ENCODE data around the gene CACNA1S.

The CACNA1S gene

DNA sequence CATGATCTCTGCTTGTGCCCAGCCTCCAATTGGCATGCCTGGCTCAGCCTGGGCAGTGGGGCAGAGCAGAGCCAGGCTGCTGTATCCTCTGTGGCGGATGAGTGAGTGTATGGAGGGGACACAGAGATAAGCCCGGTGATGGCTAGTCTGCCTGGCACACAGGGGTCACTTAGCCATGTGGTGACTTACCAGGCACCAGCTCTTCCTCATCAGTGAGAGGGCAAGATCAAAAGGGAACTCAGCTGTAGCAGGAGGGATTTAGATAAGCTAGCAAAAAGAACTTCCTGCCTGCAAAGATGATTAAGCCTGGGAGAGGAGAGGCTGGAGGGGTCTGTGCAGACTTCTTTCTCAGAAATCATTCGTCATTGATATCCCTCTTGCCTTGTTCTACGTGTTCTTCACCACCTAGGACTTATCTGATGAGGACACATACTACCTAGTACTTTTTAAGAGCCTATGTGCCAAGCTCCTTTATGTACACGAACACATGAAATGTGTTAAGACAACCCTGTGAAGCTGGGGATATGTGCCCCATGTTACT is 96.6 kb downstream of the CACNA1S start:
- H3K27ac Mint-ChIP-seq = peak overlapping the region; percentile 68
- H3K36me3 Mint-ChIP-seq = peaks cover 2% of the 10 kb centered on the region
- no peaks in the 10 kb centered on the region for H3K27me3 Mint-ChIP-seq
- H3K9me3 Mint-ChIP-seq = no peaks in the 10 kb centered on the region
- H3K4me3 Mint-ChIP-seq = peak overlapping the region; percentile 59
- peaks cover 93% of the 10 kb centered on the region for H3K4me1 Mint-ChIP-seq

DNA sequence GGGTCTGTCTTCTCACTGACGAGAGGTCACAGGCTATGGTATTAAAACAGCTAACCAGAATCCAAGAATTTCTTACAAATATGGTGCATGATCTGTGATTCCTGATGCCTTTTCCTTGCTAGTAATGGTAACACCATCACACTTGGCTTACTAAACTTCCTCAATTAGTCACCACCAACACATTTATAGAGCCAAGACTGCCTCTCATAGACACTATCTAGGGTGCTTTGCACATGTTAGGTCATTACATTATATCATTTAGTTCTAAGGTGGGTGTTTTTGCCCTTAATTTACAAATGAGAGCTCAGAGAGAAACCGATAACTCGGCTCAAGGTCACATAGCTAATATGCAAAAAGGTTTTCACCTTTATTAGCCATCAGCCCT is 97.4 kb downstream of the CACNA1S start:
- Mint-ChIP-seq H3K9me3 (no peaks in the 10 kb centered on the region), H3K4me3 (no peak overlapping the region), H3K27me3 (no peaks in the 10 kb centered on the region), H3K36me3 (peaks cover 2% of the 10 kb centered on the region), H3K4me1 (peaks cover 90% of the 10 kb centered on the region), H3K27ac (peak overlapping the region; percentile 79)

DNA sequence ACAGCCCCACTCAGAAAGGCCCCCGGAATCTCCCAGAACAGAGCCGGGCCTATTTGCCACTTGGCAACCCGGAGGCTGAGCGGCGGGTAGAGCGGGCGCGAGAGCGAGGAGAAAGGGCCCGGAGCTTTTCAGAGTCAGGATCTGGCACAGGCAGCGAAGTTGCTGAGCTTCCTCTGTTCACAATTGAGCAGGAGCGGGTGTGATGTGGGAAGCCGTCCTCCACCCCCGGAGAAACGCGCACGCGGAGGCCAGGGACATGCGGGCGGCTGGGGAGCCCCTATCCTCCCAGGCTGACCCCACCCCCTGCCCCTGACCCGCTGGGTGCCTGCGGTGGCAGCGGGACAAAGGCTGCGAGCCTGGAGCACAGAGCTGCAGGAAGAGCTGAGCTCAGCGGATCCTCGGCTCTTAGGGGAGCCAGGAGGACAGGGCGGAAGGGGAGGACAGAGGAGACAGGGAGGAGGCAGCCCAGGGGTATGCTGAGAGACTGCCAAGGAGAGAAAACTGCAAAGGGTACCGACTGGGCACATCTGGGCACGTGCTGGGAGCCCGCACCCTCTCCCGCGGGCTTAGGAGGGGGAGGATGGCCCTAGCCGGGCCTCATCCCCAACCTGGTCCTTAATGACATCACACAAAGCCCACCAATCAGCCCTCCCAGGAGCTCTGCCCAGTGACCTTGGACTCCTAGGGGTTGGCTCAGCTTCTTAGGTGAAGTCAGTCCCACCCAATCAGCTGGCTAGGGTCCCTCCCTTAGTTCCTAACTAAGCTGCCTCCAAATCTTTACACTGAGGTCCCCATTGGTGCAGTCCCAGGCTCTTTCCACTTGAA is 98.0 kb downstream of the CACNA1S start:
- Mint-ChIP-seq H3K36me3 (peaks cover under 1% of the 10 kb centered on the region), H3K27ac (peak overlapping the region; percentile 79), H3K27me3 (no peaks in the 10 kb centered on the region), H3K4me3 (no peak overlapping the region), H3K9me3 (no peaks in the 10 kb centered on the region), H3K4me1 (peaks cover 90% of the 10 kb centered on the region)

DNA sequence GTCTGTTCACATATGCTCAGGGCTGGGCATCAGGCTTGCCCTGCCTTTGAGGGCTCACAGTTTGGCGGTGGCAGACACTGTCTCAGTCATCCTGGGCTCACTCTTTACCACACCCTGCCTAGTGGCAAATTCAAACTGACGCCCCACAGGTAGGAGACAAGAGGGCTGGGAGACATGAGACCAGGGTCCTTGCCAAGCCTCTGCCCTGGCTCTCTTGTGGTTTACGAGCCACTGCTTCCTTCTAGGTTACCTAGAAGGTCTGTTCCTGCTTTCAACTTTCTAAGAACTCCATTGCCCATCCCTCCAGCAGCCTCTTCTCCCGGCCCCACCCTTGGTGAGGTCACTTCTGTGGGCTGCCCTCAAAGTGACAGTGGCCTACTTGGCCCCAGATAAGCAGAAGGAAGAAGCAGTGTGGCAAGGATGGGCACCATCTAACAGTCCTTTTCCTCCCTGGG is 99.2 kb downstream of the CACNA1S start:
- no peak overlapping the region for H3K4me3 Mint-ChIP-seq
- H3K27me3 Mint-ChIP-seq = no peaks in the 10 kb centered on the region
- H3K27ac Mint-ChIP-seq = no peak overlapping the region
- H3K9me3 Mint-ChIP-seq = no peaks in the 10 kb centered on the region
- peaks cover 87% of the 10 kb centered on the region for H3K4me1 Mint-ChIP-seq
- H3K36me3 Mint-ChIP-seq = no peaks in the 10 kb centered on the region

DNA sequence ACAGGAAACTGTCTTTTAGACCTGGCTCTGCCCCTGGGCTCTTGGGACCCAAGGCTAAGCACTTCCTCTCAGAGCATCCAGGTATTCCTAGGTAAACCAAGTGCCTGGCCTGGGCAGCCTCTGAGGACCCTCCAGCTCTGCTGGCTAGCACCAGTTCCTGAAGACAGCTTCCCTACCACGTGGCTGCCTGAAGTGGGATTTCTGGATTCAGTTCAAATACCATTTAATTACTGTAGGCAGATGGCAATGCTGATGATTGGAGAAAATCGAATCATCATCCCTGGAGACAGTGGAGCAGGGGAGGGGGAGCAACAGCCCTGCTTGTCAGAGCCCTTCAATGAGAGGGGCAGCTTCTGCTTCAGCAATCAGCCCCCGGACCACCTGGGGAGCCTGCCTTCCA is 100.6 kb downstream of the CACNA1S start:
- Mint-ChIP-seq H3K36me3 (no peaks in the 10 kb centered on the region), H3K4me3 (no peak overlapping the region), H3K4me1 (peaks cover 73% of the 10 kb centered on the region), H3K27me3 (no peaks in the 10 kb centered on the region), H3K27ac (peak overlapping the region; percentile 33), H3K9me3 (no peaks in the 10 kb centered on the region)

DNA sequence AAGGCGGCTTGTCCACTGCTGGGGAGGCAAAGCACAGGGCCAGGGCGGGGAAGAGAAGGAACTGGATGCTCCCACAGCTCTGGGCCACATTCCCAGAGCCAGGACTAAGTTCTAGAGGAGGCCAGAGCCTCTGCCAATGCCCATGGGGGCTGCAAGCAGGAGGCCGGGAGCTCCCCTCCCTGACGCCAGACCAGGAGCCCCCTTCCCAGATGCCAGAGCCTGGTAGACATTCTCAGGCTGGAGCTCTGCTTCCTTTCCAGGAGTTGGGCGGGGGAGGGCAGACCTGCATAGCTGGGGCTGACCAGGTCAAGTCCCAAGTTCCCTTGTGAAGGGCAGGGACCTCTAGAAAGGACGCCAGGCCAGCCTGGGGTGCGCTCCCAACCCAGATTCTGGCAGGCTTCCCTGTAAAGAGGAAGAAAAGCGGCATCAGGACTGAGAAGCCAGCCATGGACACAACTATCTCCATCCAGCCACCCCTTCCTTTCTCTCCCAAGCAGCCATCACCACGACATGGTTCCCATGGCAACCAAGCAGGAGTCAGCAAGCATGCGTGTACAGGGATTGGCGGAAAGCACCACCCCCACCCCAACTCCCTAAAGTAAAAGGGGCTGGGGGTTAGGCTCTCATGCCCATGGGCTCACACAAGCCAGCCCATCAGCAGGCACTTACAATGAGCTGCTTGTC is 102.1 kb downstream of the CACNA1S start:
- Mint-ChIP-seq H3K36me3 (no peaks in the 10 kb centered on the region), H3K9me3 (no peaks in the 10 kb centered on the region), H3K4me1 (peaks cover 59% of the 10 kb centered on the region), H3K4me3 (no peak overlapping the region), H3K27ac (peak overlapping the region; percentile 44), H3K27me3 (no peaks in the 10 kb centered on the region)

DNA sequence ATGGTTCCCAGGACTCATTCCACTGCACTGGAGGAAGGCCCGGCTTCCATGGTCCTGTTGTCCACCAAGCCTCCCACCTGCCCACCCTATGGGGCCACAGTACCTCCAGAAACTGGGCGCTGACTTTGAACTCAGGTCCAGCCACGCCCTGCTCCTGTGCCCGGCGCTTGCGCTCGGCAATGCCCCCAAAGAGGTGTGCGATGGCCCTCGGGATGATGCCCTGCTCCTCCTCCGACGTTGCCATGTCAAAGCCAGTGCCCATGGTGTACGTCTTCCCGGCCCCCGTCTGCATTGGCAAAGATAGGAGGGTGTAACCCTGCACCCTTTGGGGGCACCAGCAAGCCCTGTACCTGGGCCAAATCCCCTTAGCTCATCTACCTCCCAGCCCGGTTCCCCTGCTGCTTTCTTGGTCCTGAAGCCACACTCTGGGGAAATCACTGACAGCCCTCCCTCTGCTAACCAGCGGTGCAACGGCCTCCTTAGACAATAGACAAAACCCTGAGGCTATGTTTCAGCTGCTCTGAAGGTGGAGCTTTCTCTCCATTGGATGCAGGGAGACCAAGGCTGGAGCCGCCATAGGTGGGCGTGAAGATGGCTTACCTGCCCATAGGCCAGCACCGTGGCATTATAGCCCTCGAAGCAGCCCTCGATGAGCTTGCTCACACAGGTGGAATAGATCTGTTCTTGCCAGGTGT is 103.4 kb downstream of the CACNA1S start:
- H3K27me3 Mint-ChIP-seq = no peaks in the 10 kb centered on the region
- no peak overlapping the region for H3K4me3 Mint-ChIP-seq
- no peaks in the 10 kb centered on the region for H3K9me3 Mint-ChIP-seq
- peak overlapping the region; percentile 19 for H3K27ac Mint-ChIP-seq
- no peaks in the 10 kb centered on the region for H3K36me3 Mint-ChIP-seq
- H3K4me1 Mint-ChIP-seq = peaks cover 49% of the 10 kb centered on the region

DNA sequence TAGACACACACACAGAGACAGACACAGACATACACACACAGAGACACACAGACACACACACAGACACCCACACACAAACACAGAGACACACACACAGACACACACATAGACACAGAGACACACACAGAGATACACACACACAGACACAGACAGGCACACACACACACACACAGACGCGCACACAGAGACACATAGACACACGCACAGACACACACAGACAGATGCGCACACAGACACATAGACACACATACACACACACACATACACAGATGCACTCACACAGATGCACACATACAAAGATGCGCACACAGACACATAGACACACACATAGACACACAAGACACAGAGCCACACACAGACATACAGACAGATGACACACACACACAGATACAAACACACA is 104.7 kb downstream of the CACNA1S start:
- Mint-ChIP-seq H3K36me3 (peaks cover 3% of the 10 kb centered on the region), H3K27me3 (no peaks in the 10 kb centered on the region), H3K9me3 (no peaks in the 10 kb centered on the region), H3K4me1 (peaks cover 37% of the 10 kb centered on the region), H3K4me3 (no peak overlapping the region), H3K27ac (no peak overlapping the region)

DNA sequence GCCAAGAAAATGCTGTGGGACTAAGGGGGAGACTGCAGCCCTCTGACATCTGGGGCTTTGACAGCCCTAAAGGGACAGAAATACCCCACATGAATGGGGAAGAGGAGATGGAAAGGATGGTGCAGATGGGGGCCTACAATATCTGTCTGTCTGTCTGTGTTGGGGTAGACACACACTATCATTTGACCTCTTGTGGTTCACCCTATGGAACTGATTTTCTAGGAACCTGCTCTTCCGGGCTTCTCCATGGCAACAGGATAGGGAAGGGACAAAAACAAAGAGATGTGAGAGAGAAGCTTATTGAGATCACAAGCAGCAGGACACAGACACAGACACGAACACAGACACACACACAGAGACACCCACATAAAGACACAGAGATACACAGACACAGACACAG is 105.8 kb downstream of the CACNA1S start:
- H3K27ac Mint-ChIP-seq = no peak overlapping the region
- peaks cover 9% of the 10 kb centered on the region for H3K36me3 Mint-ChIP-seq

DNA sequence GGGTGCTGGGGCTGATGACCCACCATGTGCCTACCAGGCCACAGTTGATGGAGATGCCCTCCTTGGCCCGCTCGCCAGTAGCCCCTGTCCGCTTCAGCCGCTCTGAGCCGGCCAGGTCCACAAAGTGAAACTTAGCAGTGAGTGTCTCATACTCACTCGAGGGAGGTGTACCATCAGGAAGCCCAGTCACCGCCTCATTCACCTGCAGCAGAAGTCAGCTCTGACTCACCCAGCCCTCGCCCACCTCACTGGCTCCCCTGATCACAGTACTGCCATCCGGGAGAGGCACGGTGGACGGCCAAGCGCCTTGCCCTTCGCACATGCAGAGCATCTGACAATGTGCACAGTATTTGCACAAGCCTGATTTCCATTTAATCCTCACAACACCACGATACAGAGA is 107.5 kb downstream of the CACNA1S start:
- Mint-ChIP-seq H3K36me3 (peaks cover 9% of the 10 kb centered on the region), H3K27me3 (no peaks in the 10 kb centered on the region), H3K27ac (no peak overlapping the region), H3K4me3 (no peak overlapping the region), H3K4me1 (peaks cover 18% of the 10 kb centered on the region), H3K9me3 (no peaks in the 10 kb centered on the region)

More for the DNA sequence above, 105.8 kb downstream of the CACNA1S start:
- Mint-ChIP-seq H3K4me1 (peaks cover 29% of the 10 kb centered on the region), H3K9me3 (no peaks in the 10 kb centered on the region), H3K4me3 (no peak overlapping the region), H3K27me3 (no peaks in the 10 kb centered on the region)

DNA sequence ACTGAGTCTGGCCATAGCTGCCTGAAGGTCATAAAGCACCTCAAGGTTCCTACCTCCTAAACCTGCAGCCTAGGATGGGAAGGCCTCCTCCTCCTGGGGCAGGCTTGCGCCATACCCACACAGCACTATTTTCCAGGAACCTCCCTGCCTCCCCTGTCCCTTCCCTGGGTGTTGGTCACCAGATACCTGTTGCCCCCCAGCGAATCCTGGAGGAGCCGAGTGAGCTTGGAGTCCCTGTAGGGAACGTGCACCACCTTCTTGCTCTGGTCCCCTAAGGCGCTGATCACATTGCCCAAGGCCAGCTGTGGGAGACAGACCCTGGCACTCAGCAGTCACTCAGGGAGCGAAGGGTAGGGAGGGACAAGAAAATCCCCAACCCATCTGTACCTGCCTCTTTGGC is 108.1 kb downstream of the CACNA1S start:
- peaks cover 10% of the 10 kb centered on the region for H3K36me3 Mint-ChIP-seq
- no peak overlapping the region for H3K27ac Mint-ChIP-seq
- peaks cover 12% of the 10 kb centered on the region for H3K4me1 Mint-ChIP-seq

DNA sequence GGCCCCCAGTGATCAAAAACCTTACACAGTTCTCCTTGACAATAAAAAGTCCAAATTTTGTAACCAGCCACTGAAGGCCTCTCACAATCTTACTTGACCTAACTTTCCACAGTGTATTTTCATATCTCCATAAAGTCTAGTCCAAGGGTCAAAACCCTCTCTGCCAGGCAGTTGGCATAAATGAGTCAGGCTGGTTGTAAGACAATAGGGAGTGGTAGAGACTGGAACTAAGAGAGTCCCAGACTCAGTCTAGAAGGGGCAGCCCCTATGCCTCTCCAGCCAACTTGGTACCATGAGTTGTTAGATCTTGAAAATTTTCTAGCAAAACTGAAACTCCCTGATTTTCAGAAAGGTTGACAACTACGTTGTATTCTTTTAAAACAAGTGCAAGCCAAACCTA is 109.7 kb downstream of the CACNA1S start:
- Mint-ChIP-seq H3K36me3 (peaks cover 12% of the 10 kb centered on the region), H3K4me1 (peaks cover 4% of the 10 kb centered on the region), H3K27me3 (no peaks in the 10 kb centered on the region), H3K4me3 (no peak overlapping the region), H3K27ac (peak overlapping the region; percentile 7), H3K9me3 (no peaks in the 10 kb centered on the region)

More for the DNA sequence above, 108.1 kb downstream of the CACNA1S start:
- Mint-ChIP-seq H3K27me3 (no peaks in the 10 kb centered on the region), H3K4me3 (no peak overlapping the region), H3K9me3 (no peaks in the 10 kb centered on the region)

DNA sequence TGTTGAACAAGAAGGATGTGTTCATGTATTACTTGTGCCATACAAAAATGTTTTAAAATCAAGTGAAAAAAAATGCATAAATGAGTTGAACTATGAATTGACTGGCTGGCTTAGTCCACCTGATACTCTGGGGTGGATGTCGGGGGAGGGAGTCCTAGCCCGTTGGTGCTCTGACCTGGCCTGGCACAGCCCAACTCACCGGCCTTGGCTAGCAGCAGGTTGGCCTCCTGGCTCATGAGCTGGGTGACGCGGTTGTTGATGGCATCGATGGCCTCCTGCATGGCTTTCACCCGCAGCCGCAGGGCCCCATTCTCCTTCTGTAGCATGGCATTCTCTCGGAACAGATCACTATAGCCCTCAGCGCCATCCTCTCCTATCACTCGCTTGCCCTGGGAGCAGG is 110.3 kb downstream of the CACNA1S start:
- Mint-ChIP-seq H3K4me3 (no peak overlapping the region), H3K4me1 (peaks cover 4% of the 10 kb centered on the region), H3K27ac (no peak overlapping the region), H3K27me3 (no peaks in the 10 kb centered on the region), H3K36me3 (peaks cover 12% of the 10 kb centered on the region), H3K9me3 (no peaks in the 10 kb centered on the region)

DNA sequence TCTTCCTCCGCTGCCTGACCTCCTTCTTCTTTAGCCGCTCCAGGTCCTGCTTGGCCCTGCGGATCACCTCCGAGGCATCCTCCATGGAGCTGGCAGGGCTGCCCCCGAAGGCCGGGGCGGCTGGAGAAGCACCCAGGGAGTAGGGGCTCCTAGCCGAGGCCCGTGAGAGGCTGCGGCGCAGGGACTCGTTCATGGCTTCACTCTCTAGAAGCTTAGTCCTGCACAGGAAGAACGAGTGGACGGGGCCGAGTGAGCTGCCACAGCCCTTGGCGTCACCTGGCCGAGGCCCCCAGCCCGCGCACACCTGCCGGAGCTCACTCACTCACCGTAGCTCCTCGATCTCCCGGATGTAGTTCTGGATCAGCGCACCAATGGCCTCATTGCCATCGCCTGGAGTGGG is 111.8 kb downstream of the CACNA1S start:
- Mint-ChIP-seq H3K27me3 (no peaks in the 10 kb centered on the region), H3K36me3 (peaks cover 17% of the 10 kb centered on the region), H3K4me3 (no peak overlapping the region), H3K9me3 (no peaks in the 10 kb centered on the region), H3K27ac (no peak overlapping the region), H3K4me1 (peaks cover 4% of the 10 kb centered on the region)

DNA sequence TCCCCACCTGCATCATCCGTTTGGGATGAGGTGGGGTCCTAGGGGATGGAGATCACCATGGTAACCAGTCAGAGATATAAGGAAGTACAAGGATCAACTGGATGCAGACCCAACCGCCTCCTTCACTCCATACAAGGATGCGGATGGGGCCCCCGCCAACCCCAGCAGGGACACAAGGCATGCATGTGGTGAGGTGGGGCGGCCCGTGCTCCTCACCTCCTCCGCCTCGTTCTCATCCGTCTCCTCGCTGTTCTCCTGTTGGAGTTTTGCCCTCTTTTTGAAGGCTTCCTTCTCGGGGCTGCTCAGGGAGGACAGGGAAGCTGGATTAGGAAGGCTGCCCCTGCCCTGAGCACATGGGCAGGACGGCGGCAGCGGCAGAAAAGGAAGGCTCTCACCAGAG is 112.6 kb downstream of the CACNA1S start:
- Mint-ChIP-seq H3K4me1 (peaks cover 4% of the 10 kb centered on the region), H3K27ac (peak overlapping the region; percentile 23), H3K4me3 (no peak overlapping the region), H3K36me3 (peaks cover 17% of the 10 kb centered on the region), H3K9me3 (no peaks in the 10 kb centered on the region), H3K27me3 (no peaks in the 10 kb centered on the region)
